ENCODE measurements around the gene TTC34. TPM values are rescaled to one million over a fixed set of nuclear protein-coding genes. Genes with fewer than 3 reads are reported as not detected.

The TTC34 gene
- total and polyA plus RNA-seq, 2 donors (not counting 1 experiment from before 2014, with no cell fraction given): 0.05 to 0.17 TPM

GRCh38 chr1:2837823-2838222, 36.3 kb upstream of the TTC34 start:
- Histone ChIP-seq H3K4me3 (replicated peaks in 1 of 4; ENCODE audit: control extremely low read depth in 1 of 4, insufficient read depth in 1 of 4, low read depth in 3 of 4, low read length in 4 of 4) (no peak overlapping the region), H3K4me2 (ENCODE audit: extremely low read depth, insufficient read depth, low read length) (no peak overlapping the region), H2AFZ (ENCODE audit: low read length) (no peak overlapping the region), H3K4me1 (ENCODE audit: control insufficient read depth, extremely low read depth, insufficient read depth, low read length) (no peaks in the 10 kb centered on the region), H3K36me3 (ENCODE audit: control insufficient read depth, insufficient read depth, low read length) (no peaks in the 10 kb centered on the region), H3K27ac (ENCODE audit: insufficient read depth, low read length) (no peak overlapping the region), H3K27me3 (ENCODE audit: control insufficient read depth, insufficient read depth, low read length) (no peaks in the 10 kb centered on the region), H3K9me3 (ENCODE audit: control insufficient read depth, insufficient read depth, low read depth, low read length) (no peaks in the 10 kb centered on the region), H3K9ac (ENCODE audit: insufficient read depth, low read length) (no peak overlapping the region), H3K79me2 (ENCODE audit: control insufficient read depth, insufficient read depth, low read length) (no peaks in the 10 kb centered on the region), H4K20me1 (ENCODE audit: control insufficient read depth, extremely low read depth, insufficient read depth, low read length) (no peaks in the 10 kb centered on the region)
- TF ChIP-seq CTCF (conservative IDR thresholded peaks at IDR 0.05 in 1 of 2, IDR thresholded peaks at IDR 0.05 in 1 of 2; ENCODE audit: low read depth in 1 of 2, low read length in 2 of 2) (no peak), EZH2 (IDR thresholded peaks at IDR 0.05; ENCODE audit: low read length, missing control alignments) (no peak)
- no peak for DNase-seq (ENCODE audit: low read depth in 2 of 2)

GRCh38 chr1:2837316-2837715, 35.8 kb upstream of the TTC34 start:
- Histone ChIP-seq H3K27me3 (ENCODE audit: control insufficient read depth, insufficient read depth, low read length) (no peaks in the 10 kb centered on the region), H2AFZ (ENCODE audit: low read length) (no peak overlapping the region), H3K36me3 (ENCODE audit: control insufficient read depth, insufficient read depth, low read length) (no peaks in the 10 kb centered on the region), H4K20me1 (ENCODE audit: control insufficient read depth, extremely low read depth, insufficient read depth, low read length) (no peaks in the 10 kb centered on the region), H3K4me1 (ENCODE audit: control insufficient read depth, extremely low read depth, insufficient read depth, low read length) (no peaks in the 10 kb centered on the region), H3K27ac (ENCODE audit: insufficient read depth, low read length) (no peak overlapping the region), H3K4me3 (replicated peaks in 1 of 4; ENCODE audit: control extremely low read depth in 1 of 4, insufficient read depth in 1 of 4, low read depth in 3 of 4, low read length in 4 of 4) (no peak overlapping the region), H3K9me3 (ENCODE audit: control insufficient read depth, insufficient read depth, low read depth, low read length) (no peaks in the 10 kb centered on the region), H3K79me2 (ENCODE audit: control insufficient read depth, insufficient read depth, low read length) (no peaks in the 10 kb centered on the region), H3K4me2 (ENCODE audit: extremely low read depth, insufficient read depth, low read length) (no peak overlapping the region), H3K9ac (ENCODE audit: insufficient read depth, low read length) (no peak overlapping the region)
- DNase-seq (ENCODE audit: low read depth in 2 of 2): no peak
- TF ChIP-seq CTCF (conservative IDR thresholded peaks at IDR 0.05 in 1 of 2, IDR thresholded peaks at IDR 0.05 in 1 of 2; ENCODE audit: low read depth in 1 of 2, low read length in 2 of 2): no peak
- TF ChIP-seq EZH2 (IDR thresholded peaks at IDR 0.05; ENCODE audit: low read length, missing control alignments): no peak

GRCh38 chr1:2836333-2836970, 35.0 kb upstream of the TTC34 start:
- H3K4me2 ChIP-seq (ENCODE audit: extremely low read depth, insufficient read depth, low read length): no peak overlapping the region
- no peak overlapping the region for H3K4me3 ChIP-seq (replicated peaks in 1 of 4; ENCODE audit: control extremely low read depth in 1 of 4, insufficient read depth in 1 of 4, low read depth in 3 of 4, low read length in 4 of 4)
- H3K27me3 ChIP-seq (ENCODE audit: control insufficient read depth, insufficient read depth, low read length): no peaks in the 10 kb centered on the region
- no peaks in the 10 kb centered on the region for H3K9me3 ChIP-seq (ENCODE audit: control insufficient read depth, insufficient read depth, low read depth, low read length)
- H4K20me1 ChIP-seq (ENCODE audit: control insufficient read depth, extremely low read depth, insufficient read depth, low read length): no peaks in the 10 kb centered on the region
- no peaks in the 10 kb centered on the region for H3K36me3 ChIP-seq (ENCODE audit: control insufficient read depth, insufficient read depth, low read length)
- no peak overlapping the region for H3K27ac ChIP-seq (ENCODE audit: insufficient read depth, low read length)
- no peaks in the 10 kb centered on the region for H3K79me2 ChIP-seq (ENCODE audit: control insufficient read depth, insufficient read depth, low read length)
- no peak for TF ChIP-seq EZH2 (IDR thresholded peaks at IDR 0.05; ENCODE audit: low read length, missing control alignments)
- no peak for TF ChIP-seq CTCF (conservative IDR thresholded peaks at IDR 0.05 in 1 of 2, IDR thresholded peaks at IDR 0.05 in 1 of 2; ENCODE audit: low read depth in 1 of 2, low read length in 2 of 2)
- no peaks in the 10 kb centered on the region for H3K4me1 ChIP-seq (ENCODE audit: control insufficient read depth, extremely low read depth, insufficient read depth, low read length)
- no peak overlapping the region for H3K9ac ChIP-seq (ENCODE audit: insufficient read depth, low read length)
- DNase-seq (ENCODE audit: low read depth in 2 of 2): no peak
- no peak overlapping the region for H2AFZ ChIP-seq (ENCODE audit: low read length)

All from fibroblast of lung (primary cell).